Fibroblast of lung (primary cell): ENCODE results near the gene ZBP1.

ENCODE experiments used
- EZH2 ChIP-seq: IDR thresholded peaks from 2 replicates; pipeline ENCODE4 v1.5.1; 2012; ENCODE audit warnings: low read length, control low read depth, mild to moderate bottlenecking; ENCODE audit errors: missing control alignments
- TF ChIP-seq, protein P1 (sequence below), 2 donors: IDR thresholded peaks in 1 of 2; conservative IDR thresholded peaks in 1 of 2; 1 replicate in 1 of 2; 2 replicates in 1 of 2; pipeline ENCODE4 v1.5.1; 2011 to 2012; ENCODE audit warnings: low read length in 2 of 2, control low read depth in 1 of 2, inconsistent platforms in 1 of 2, low read depth in 1 of 2, mild to moderate bottlenecking in 1 of 2

- TF ChIP-seq, protein P1, sequence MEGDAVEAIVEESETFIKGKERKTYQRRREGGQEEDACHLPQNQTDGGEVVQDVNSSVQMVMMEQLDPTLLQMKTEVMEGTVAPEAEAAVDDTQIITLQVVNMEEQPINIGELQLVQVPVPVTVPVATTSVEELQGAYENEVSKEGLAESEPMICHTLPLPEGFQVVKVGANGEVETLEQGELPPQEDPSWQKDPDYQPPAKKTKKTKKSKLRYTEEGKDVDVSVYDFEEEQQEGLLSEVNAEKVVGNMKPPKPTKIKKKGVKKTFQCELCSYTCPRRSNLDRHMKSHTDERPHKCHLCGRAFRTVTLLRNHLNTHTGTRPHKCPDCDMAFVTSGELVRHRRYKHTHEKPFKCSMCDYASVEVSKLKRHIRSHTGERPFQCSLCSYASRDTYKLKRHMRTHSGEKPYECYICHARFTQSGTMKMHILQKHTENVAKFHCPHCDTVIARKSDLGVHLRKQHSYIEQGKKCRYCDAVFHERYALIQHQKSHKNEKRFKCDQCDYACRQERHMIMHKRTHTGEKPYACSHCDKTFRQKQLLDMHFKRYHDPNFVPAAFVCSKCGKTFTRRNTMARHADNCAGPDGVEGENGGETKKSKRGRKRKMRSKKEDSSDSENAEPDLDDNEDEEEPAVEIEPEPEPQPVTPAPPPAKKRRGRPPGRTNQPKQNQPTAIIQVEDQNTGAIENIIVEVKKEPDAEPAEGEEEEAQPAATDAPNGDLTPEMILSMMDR (conservative IDR thresholded peaks at IDR 0.05 in 1 of 2, IDR thresholded peaks at IDR 0.05 in 1 of 2; ENCODE audit: low read depth in 1 of 2, low read length in 2 of 2), result no peak
- TF ChIP-seq EZH2, result no peak
These were observed 46.3 kb downstream of the ZBP1 start for GRCh38 chr20:57573894-57574293.
